Natural killer cell treated with Interleukin-12 subunit alpha and Interleukin-12 subunit beta and Interleukin-15 and Interleukin-18, amount 100 ng/mL, for 72 hours (primary cell): ENCODE results near the gene GOLGA6A. TPM values are rescaled to one million over a fixed set of nuclear protein-coding genes. Genes with fewer than 3 reads are reported as not detected.
A peak's percentile ranks its signal among the peaks of the same experiment; 100 is the strongest.
"Not testable (repeated sequence)": the region's sequence is repeated elsewhere in the genome, so short reads cannot be mapped to it uniquely, and the experiment has no call there.

Source experiments
- ATAC-seq, 2 donors: fragments of 150-1000 bp; cut with Tn5 transposase in 1 of 2; sonication (Bioruptor Pico), chemical (Tn5 transposase) in 1 of 2; 2 replicates each; pipeline ENCODE4 v1.10.0; 2021
- DNase-seq: peaks from one replicate; pipeline ENCODE4 v3.0.0; 2022; ENCODE audit warnings: low spot score
- H3K27ac Mint-ChIP-seq, 2 donors: 1 replicate in 1 of 2; 2 replicates in 1 of 2; pipeline ENCODE4 v1.8.0; 2022; ENCODE audit warnings: mixed read lengths in 2 of 2, mild to moderate bottlenecking in 1 of 2, moderate library complexity in 1 of 2
- H3K27me3 Mint-ChIP-seq, 2 donors: 1 replicate in 1 of 2; 2 replicates in 1 of 2; pipeline ENCODE4 v1.8.0; 2022; ENCODE audit warnings: mixed read lengths in 2 of 2
- H3K36me3 Mint-ChIP-seq: one replicate; pipeline ENCODE4 v1.8.0; 2022; ENCODE audit warnings: mixed read lengths
- H3K4me1 Mint-ChIP-seq, 2 donors: 1 replicate in 1 of 2; 2 replicates in 1 of 2; pipeline ENCODE4 v1.8.0; 2022; ENCODE audit warnings: low read depth in 2 of 2, mixed read lengths in 2 of 2, mild to moderate bottlenecking in 1 of 2
- H3K4me3 Mint-ChIP-seq: one replicate; pipeline ENCODE4 v1.8.0; 2022; ENCODE audit warnings: mixed read lengths
- H3K9me3 Mint-ChIP-seq: 2 replicates; pipeline ENCODE4 v1.8.0; 2022; ENCODE audit warnings: mixed read lengths
- total RNA-seq, 2 donors: library from RNA; stranded (reverse); gene quantifications; one replicate each; pipeline ENCODE4 v1.2.3, GENCODE V29; 2022

GOLGA6A gene
- total RNA-seq, 2 donors from 2014 or later, result not detected

DNA sequence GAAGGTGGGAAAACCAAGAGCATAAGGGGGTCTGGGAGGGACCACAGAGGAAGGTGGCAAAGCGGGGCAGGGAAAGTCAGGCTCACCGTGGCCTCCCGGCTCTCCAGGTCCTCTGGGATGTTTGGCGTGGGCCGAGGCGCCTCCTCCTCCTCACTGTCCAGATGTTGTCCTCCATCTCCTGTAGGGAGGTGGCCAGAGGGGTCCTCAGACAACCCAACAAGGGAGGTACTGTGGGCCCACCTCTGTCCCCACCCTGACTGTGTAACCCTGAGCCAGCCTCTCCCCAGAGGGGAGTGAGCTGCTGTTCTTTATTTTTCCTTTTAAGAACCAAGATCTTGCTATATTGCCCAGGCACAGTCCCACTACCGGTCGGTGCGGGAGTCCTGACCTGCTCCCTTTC is 10.2 kb downstream of the GOLGA6A start:
- not testable (repeated sequence) for ATAC-seq, H3K9me3 Mint-ChIP-seq, H3K27ac Mint-ChIP-seq, H3K36me3 Mint-ChIP-seq, H3K4me3 Mint-ChIP-seq, H3K27me3 Mint-ChIP-seq, DNase-seq, H3K4me1 Mint-ChIP-seq

DNA sequence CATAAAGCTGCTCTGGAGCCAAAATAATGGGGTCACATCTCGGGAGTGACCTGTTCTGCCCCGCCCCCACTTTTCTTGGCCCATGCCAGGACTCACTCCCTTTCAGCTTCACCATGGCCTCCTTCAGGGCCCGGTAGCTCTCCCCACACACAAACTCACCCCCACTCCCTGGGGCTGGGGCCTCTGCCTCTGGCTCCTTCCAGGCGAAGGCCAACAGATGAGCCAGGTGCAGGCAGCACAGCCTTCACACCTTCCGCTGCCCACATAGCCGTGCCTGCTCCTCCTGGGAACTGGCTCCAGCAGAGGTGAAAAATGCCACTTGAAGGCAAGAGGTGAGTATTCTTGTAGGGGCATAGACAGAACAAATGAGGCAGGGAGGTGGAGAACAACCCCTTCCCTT is 10.7 kb downstream of the GOLGA6A start:
- not testable (repeated sequence) for H3K4me3 Mint-ChIP-seq, H3K9me3 Mint-ChIP-seq, DNase-seq

DNA sequence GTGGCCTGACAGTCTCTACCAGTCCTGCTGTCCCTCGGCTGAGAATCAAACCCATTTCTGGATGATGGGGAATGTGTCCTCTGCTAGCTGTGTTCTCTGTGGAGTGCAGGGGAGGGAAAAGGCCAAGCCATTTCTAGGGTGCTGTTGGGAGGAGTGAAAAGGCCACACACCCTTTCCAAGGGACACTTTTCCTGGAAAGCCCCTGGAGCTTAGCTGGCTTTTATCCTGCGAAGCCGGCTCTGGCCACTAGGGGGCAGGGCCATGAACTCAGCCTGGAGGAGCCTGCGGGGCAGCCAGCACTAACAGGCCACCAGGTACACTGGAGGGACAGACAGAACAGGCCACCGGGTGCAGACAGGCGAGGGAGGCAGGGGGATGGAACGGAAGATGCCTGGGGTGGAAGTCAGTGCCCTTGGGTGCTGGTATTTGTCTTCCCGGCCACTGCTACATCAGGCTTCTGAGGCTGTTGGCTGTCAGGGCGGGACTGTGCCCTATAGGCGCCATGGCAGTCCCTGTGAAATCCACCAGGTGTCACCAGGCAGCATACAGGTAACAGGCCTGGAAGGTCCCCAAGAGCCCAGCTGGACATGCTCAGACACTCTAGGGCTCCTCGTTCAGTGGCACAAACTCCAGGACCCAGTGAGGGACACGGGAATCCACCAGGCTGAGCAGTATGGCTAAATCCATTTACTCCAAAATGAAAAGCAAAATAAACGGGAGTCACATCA is 16.5 kb downstream of the GOLGA6A start:
- not testable (repeated sequence) for H3K36me3 Mint-ChIP-seq, H3K27me3 Mint-ChIP-seq, H3K27ac Mint-ChIP-seq, H3K4me3 Mint-ChIP-seq, H3K9me3 Mint-ChIP-seq, H3K4me1 Mint-ChIP-seq, DNase-seq
- peak; percentile 81 to 84 for ATAC-seq

More for the DNA sequence above, 10.7 kb downstream of the GOLGA6A start:
- not testable (repeated sequence) for H3K27me3 Mint-ChIP-seq, H3K27ac Mint-ChIP-seq, H3K4me1 Mint-ChIP-seq, H3K36me3 Mint-ChIP-seq, ATAC-seq

DNA sequence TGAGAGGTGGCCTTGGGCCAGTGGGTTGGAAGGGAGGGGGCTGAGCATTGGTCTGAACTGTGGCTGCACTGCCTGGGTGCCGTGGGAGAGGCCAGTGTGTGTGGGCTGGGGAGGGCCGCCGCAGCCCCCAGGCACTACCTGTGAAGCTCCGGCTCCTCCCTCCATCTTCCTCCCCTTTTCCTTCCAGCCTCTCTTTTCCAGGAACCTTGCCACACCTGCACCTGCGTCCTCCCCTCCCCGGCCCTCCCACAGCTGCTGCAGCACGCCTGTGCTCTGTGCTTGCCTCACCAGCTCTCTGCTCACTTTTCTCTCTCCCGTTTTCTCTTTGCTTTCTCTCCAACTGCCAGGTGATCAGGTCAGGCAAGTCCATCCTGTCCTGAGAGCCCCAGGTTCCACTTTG is 17.5 kb downstream of the GOLGA6A start:
- H3K27me3 Mint-ChIP-seq, DNase-seq, H3K9me3 Mint-ChIP-seq, H3K27ac Mint-ChIP-seq, H3K4me1 Mint-ChIP-seq, ATAC-seq, H3K4me3 Mint-ChIP-seq, H3K36me3 Mint-ChIP-seq: not testable (repeated sequence)

DNA sequence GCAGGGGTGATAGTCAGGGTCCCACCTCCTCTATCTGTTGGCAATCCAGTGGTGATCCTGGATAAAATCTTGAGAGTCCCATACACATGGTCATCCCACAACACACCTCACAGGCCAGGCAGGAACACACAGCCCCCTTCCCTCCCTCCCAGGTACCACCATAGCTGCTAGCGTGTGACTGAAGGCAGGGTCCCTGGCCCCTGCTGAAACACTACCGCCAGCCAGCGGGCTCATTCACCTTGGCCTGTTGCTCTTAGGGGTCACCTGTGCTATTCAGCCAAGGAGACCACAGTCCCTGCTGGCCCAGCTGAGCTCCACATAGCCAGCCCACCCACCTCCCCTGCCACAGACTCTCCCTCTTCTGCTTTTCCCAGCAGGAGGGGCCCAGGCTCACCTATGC is 18.2 kb downstream of the GOLGA6A start:
- not testable (repeated sequence) for H3K4me1 Mint-ChIP-seq, H3K36me3 Mint-ChIP-seq, DNase-seq, H3K9me3 Mint-ChIP-seq, H3K4me3 Mint-ChIP-seq, ATAC-seq, H3K27me3 Mint-ChIP-seq, H3K27ac Mint-ChIP-seq

DNA sequence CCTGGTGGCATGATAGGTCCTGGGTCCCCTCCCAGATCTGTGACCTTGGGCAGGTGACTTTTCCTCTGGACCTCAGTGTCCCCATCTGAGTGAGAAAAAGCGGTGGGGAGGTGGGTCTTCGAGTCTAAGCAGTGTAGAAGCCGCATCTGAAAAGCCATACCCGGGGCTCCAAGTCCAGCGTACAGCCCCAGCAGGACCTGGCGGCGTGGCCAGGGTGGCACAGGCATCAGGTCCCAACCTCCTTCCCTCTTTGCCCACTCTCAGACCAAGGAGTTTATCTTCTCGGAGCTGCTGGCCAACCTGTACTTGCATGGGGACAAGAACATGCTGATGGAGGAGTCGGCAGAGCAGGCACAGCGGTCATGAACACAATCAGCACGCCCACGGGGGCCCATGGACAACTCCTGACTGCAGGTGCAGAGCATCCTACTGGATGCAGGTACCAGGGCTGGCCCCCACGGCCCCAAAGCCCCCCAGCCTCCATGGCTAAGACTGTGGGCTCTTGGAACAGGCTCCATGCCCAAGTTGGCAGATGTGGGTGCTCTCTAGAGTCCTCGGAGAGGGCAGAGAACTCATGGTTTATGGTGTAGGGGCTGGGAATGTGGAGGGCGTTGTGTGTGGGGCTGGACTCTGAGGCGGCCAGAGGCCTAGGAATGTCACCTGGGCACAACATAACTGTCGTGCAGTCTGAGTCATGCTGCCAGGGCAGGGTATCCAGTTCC is 18.8 kb downstream of the GOLGA6A start:
- not testable (repeated sequence) for H3K4me1 Mint-ChIP-seq, H3K4me3 Mint-ChIP-seq, H3K27ac Mint-ChIP-seq, H3K9me3 Mint-ChIP-seq, H3K27me3 Mint-ChIP-seq, DNase-seq, H3K36me3 Mint-ChIP-seq
- ATAC-seq, result peak in 1 of 2 donors; percentile 46

DNA sequence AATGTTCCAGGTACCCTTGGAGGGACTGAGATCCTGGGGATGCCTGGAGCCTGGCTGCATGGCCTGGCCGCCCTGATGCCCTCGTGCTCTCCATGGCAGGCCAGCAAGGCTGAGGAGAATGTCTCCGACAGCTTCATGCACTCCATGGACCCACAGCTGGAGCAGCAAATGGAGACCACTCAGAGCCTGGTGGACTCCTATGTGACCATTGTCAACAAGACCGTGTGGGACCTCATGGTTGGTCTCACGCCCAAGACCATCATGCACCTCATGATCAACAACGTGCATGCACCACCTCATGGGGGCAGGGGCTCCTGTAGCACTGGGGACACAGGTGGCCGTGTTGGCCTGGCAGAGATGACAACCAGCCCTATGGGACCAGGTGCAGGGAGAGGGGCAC is 19.7 kb downstream of the GOLGA6A start:
- no peak overlapping the region for H3K4me3 Mint-ChIP-seq
- no peak overlapping the region for H3K27ac Mint-ChIP-seq
- H3K27me3 Mint-ChIP-seq, result peaks cover 0 to 2% of the 10 kb centered on the region in 2 donors
- H3K36me3 Mint-ChIP-seq, result no peaks in the 10 kb centered on the region
- H3K4me1 Mint-ChIP-seq, result no peaks in the 10 kb centered on the region
- DNase-seq (no peak), ATAC-seq (no peak)
- no peaks in the 10 kb centered on the region for H3K9me3 Mint-ChIP-seq

DNA sequence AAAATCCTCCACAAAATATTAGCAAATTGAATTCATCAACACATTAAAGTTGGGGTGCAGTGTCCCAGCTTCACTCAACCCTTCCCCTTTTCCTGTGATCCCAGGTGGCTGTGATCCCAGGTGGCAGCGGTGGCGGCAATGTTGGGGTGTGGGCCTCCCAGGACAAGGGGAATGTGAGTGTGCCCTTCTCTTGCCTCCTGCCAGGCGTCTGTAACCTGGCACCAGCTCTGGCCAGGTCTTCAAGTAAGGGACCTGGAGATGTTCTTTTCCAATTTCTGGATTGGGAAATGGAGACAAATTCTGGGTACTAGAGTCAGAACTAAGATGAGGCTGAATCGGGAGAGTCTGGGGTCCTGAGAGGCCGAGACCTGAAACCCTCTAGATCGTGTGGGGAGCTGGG is 20.1 kb downstream of the GOLGA6A start:
- no peaks in the 10 kb centered on the region for H3K36me3 Mint-ChIP-seq
- no peak for DNase-seq
- H3K4me1 Mint-ChIP-seq, result no peaks in the 10 kb centered on the region
- H3K4me3 Mint-ChIP-seq, result no peak overlapping the region
- H3K9me3 Mint-ChIP-seq, result no peaks in the 10 kb centered on the region
- no peak overlapping the region for H3K27ac Mint-ChIP-seq
- no peak for ATAC-seq
- H3K27me3 Mint-ChIP-seq, result peaks cover 0 to 2% of the 10 kb centered on the region in 2 donors

DNA sequence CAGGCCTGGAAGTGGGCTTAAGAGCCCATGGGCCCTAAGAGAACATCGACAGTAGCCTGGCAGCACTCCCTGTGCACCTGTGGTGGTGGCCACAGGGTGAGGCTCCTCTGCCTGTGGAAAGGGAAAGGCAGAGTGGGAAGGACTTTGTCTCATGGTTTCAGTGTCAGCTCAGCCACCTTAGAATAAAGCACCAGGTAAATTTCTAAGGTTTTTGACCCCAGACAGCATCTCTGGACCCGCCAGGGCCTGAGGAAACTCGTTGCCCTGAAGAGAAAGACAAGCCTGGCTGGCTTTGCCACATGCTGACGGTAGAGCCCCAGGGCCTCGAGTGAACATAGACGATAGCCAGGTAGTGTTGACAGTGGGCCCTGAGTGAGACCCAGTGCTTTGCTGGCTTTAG is 22.1 kb downstream of the GOLGA6A start:
- no peak overlapping the region for H3K27ac Mint-ChIP-seq
- H3K36me3 Mint-ChIP-seq, result no peaks in the 10 kb centered on the region
- H3K9me3 Mint-ChIP-seq, result no peaks in the 10 kb centered on the region
- no peak for DNase-seq
- no peak for ATAC-seq
- H3K27me3 Mint-ChIP-seq, result peaks cover 0 to 2% of the 10 kb centered on the region in 2 donors
- no peak overlapping the region for H3K4me3 Mint-ChIP-seq
- no peaks in the 10 kb centered on the region for H3K4me1 Mint-ChIP-seq

DNA sequence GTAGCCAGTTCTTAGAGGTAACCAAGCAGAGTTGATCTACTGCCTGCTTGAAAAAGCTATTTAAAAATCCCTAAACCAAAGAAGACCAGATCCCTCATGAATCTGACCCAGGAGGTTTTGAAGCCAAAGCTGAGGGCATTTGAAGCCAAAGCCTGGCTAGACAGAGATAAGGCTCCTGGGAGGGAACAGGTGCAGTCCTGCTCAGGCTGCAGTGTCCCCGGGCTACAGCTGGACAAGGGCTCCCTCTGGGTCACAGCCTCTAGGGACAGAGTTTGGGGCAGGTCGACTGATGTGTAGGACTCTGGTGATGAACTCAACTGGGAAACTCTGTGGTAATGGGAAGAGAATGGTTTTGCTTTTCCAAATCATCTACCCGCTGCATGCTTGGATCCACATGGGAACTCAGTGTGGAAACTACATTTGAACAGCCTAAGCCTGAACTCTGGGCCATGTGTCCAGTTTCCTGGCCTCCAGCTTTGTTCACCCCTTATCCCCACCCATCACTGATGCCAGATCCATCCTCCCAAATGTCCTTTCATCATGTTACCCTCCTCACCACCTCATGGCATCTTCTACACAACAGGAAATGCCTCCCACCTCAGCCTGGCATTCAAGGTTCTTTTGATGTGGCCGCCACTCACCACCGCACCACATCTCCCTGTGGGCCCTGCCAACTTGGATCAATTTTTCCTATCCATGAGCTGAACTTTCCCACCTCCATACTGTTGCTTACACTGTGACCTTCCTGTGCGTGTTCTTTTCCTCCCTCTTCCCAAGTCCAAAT is 23.1 kb downstream of the GOLGA6A start:
- not testable (repeated sequence) for DNase-seq, ATAC-seq, H3K27me3 Mint-ChIP-seq

DNA sequence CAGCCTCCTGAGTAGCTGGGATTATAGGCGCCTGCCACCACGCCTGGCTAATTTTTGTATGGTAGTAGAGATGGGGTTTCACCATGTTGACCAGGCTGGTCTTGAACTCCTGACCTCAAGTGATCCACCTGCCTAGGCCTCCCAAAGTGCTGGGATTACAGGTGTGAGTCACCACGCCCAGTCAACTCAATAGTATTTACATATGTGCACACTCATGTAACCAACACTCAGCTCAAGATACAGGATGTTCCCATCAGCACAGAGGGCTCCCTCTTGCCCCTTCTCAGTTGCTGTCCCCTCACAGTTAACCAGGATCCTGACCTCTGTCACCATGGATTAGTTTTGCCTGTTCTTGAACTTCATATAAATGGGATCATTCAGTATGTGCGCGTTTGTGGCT is 26.0 kb downstream of the GOLGA6A start:
- H3K9me3 Mint-ChIP-seq, H3K4me3 Mint-ChIP-seq, DNase-seq, H3K27ac Mint-ChIP-seq, ATAC-seq, H3K4me1 Mint-ChIP-seq, H3K27me3 Mint-ChIP-seq, H3K36me3 Mint-ChIP-seq: not testable (repeated sequence)

More for the DNA sequence above, 23.1 kb downstream of the GOLGA6A start:
- H3K4me3 Mint-ChIP-seq, H3K4me1 Mint-ChIP-seq, H3K27ac Mint-ChIP-seq, H3K9me3 Mint-ChIP-seq, H3K36me3 Mint-ChIP-seq: not testable (repeated sequence)

DNA sequence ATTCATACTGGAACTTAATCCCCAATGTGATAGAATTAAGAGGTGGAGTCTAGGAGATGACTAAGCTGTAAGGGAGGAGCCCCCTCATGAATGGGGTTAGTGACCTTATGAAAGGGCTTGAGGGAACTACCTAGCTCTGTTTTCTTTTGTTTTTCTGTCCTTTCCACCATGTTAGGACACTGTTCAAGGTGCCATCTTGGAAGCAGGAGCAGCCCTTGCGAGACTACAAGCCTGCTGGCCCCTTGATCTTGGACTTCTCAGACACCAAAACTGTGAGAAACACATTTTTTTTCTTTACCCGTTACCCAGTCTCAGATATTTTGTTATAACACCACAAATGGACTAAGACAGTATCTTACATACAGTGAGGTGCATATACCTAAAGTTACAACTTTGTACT is 26.5 kb downstream of the GOLGA6A start:
- no peak for ATAC-seq
- H3K9me3 Mint-ChIP-seq, result no peaks in the 10 kb centered on the region
- H3K4me1 Mint-ChIP-seq, result peaks cover 0 to 5% of the 10 kb centered on the region in 2 donors
- no peak overlapping the region for H3K4me3 Mint-ChIP-seq
- H3K27ac Mint-ChIP-seq, result no peak overlapping the region
- H3K27me3 Mint-ChIP-seq, result peaks cover 0 to 2% of the 10 kb centered on the region in 2 donors
- no peaks in the 10 kb centered on the region for H3K36me3 Mint-ChIP-seq
- no peak for DNase-seq

DNA sequence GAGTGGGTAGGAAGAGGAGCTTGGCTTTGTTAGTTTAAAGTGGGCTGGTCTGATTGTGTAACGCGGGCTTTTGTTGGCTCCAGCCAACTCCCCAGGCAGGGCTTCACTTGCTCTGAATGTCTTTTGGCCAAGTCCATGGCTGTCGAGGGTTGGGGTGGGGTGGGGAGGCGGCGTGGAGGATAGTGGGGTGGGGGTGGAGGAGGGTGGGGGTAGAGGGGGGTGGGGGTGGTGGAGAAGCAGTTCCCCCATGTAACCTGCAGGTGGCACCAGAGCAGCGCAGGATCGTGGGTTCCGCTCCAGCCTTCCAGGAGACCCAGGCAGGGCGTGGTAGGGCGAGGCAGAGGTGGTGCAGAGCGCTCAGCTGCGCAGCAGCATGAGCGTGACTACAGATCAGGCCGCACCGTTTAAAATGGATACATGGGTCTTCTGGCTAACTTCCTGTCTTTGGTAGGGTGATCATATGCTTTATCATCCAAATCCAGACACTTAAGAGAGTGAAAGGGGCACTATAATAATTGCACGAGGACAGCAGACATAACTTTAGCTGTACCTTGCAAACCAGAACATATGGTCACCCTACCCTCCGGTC is 28.3 kb downstream of the GOLGA6A start:
- Mint-ChIP-seq H3K4me3 (no peak overlapping the region), H3K4me1 (peaks cover 0 to 5% of the 10 kb centered on the region in 2 donors), H3K27ac (no peak overlapping the region), H3K36me3 (no peaks in the 10 kb centered on the region), H3K9me3 (no peaks in the 10 kb centered on the region), H3K27me3 (no peaks in the 10 kb centered on the region)
- no peak for DNase-seq
- peak; percentile 66 to 81 for ATAC-seq

DNA sequence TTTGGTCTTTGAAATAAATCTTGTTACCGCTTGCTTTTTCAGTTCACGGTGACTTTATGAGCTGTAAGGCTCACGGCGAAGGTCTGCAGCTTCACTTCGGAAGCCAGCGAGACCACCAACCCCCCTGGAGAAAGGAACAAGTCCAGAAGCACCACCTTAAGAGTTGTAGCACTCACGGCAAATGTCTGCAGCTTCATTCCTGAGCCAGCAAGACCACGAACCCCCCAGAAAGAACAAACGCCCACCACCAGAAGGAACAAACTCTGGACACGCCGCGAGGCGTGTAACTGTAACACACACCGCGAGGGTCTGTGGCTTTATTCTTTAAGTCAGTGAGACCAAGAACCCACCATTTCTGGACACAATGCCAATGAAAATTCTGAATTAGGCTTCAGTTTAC is 28.8 kb downstream of the GOLGA6A start:
- Mint-ChIP-seq H3K9me3 (no peaks in the 10 kb centered on the region), H3K27ac (no peak overlapping the region), H3K4me1 (peaks cover 0 to 5% of the 10 kb centered on the region in 2 donors), H3K4me3 (no peak overlapping the region), H3K27me3 (no peaks in the 10 kb centered on the region), H3K36me3 (no peaks in the 10 kb centered on the region)
- ATAC-seq, result no peak
- no peak for DNase-seq
